Measurements from ENCODE around the gene FHOD1. TPM values are rescaled to one million over a fixed set of nuclear protein-coding genes. Genes with fewer than 3 reads are reported as not detected.

The FHOD1 gene
- total and polyA plus RNA-seq, 2 of the 4 experiments (the other 2 are of a cell fraction): 13.8 to 64.0 TPM

DNA sequence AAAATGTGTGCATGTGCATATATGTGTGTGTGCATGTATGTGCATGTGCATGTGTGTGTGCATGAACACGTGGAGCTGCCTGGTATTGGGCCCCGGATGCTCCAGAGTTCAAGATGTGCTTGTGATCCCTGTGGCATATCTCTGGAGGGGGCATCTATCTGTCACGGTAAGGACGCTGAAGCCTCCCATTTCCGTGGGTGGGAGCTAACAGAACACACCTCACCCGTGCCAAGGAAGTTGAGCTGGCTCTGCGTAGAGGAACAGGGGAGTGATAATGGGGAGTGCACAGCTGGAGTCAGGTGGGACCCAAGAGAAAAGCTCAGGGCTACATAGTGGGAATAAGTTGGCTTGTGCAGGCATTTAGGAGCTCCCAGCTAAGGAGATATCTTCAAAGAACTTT is 35.6 kb downstream of the FHOD1 start:
- Histone ChIP-seq H3K23ac (ENCODE audit: low read depth, low read length) (no peak overlapping the region), H3K18ac (ENCODE audit: low read depth, low read length) (no peak overlapping the region), H2AFZ (replicated peaks; ENCODE audit: low read length, poor library complexity) (no peak overlapping the region), H2BK20ac (ENCODE audit: low read depth, low read length) (no peak overlapping the region), H3K4me3 (ENCODE audit: insufficient read depth, low read depth, low read length) (no peak overlapping the region), H2AK9ac (replicated peaks; ENCODE audit: low read depth, low read length, poor library complexity) (no peak overlapping the region), H4K20me1 (ENCODE audit: insufficient read depth, low read length) (0 out of 2 replicates have a peak, but pooled peaks cover 6% of the 10 kb centered on the region), H2BK5ac (ENCODE audit: low read depth, low read length, poor library complexity, severe bottlenecking) (no peak overlapping the region), H3K9ac (ENCODE audit: low read depth, low read length) (no peak overlapping the region), H3K4me2 (ENCODE audit: low read depth, low read length) (no peak overlapping the region), H2BK120ac (ENCODE audit: low read depth, low read length) (no peak overlapping the region), H4K5ac (ENCODE audit: low read depth, low read length) (no peak overlapping the region), H2AK5ac (ENCODE audit: low read depth, low read length) (no peak overlapping the region), H3K4me1 (ENCODE audit: control insufficient read depth, insufficient read depth, low read length) (peaks cover 8% of the 10 kb centered on the region), H3K36me3 (ENCODE audit: control insufficient read depth, insufficient read depth, low read length) (no peaks in the 10 kb centered on the region), H3K9me1 (ENCODE audit: insufficient read depth, low read length) (peaks cover 20% of the 10 kb centered on the region), H4K8ac (ENCODE audit: low read depth in 2 of 2, low read length in 2 of 2) (no peak overlapping the region), H3K14ac (replicated peaks; ENCODE audit: low read depth, low read length) (no peak overlapping the region), H4K91ac (ENCODE audit: insufficient read depth, low read depth, low read length) (no peak overlapping the region), H3K4ac (ENCODE audit: low read depth, low read length) (no peak overlapping the region), H3K9me3 (ENCODE audit: control insufficient read depth, insufficient read depth, low read length) (no peaks in the 10 kb centered on the region), H3K79me1 (ENCODE audit: low read depth in 1 of 2, low read length in 2 of 2) (peaks cover 0 to 9% of the 10 kb centered on the region in 2 experiments; a peak in 1 of 4 replicates), H3K27me3 (ENCODE audit: control insufficient read depth, insufficient read depth, low read length) (no peaks in the 10 kb centered on the region), H3K56ac (ENCODE audit: extremely low read depth, insufficient read depth, low read length) (no peak overlapping the region), H3K27ac (ENCODE audit: insufficient read depth, low read length) (no peak overlapping the region), H2BK15ac (ENCODE audit: low read depth, low read length) (no peak overlapping the region)
- WGBS, 2 experiments (ENCODE audit: extremely low coverage in 2 of 2, insufficient read length in 1 of 2): 80% methylated on average over 2 of the region's 7 CpGs; no CpG with 5 or more reads in 1 of the 2 experiments
- no peak for DNase-seq
- POLR2A ChIA-PET (ENCODE audit: unreplicated experiment): no interaction called here
- intact Hi-C loops (cut with micrococcal nuclease): no loop called here
- TF ChIP-seq SMC3 (IDR thresholded peaks at IDR 0.05; ENCODE audit: low read depth, low read length) (no peak), POLR2A (IDR thresholded peaks at IDR 0.05; ENCODE audit: low read depth, low read length) (no peak), NFE2L2 (IDR thresholded peaks at IDR 0.05; ENCODE audit: low read depth, low read length) (no peak)
- CTCF ChIA-PET: interaction anchor here (1.5 kb wide), 1 partner anchor 14 kb away, joined by 3 read pairs; no protein-coding TSS in a partner anchor
- dilution Hi-C loops (cut with HindIII; ENCODE audit: low sequenced_read_pairs, unreplicated experiment): no loop called here
- in situ Hi-C loops (cut with MboI; ENCODE audit: low sequenced_read_pairs): no loop called here
- ATAC-seq (ENCODE audit: low read depth): no peak
- no TSS peak for BruUV-seq (replicated peaks)
